ENCODE data around the gene APBA1.
"Not testable (repeated sequence)": the region's sequence is repeated elsewhere in the genome, so short reads cannot be mapped to it uniquely, and the experiment has no call there.

APBA1 gene

GRCh38 chr9:69454321-69454720, 217.8 kb downstream of the APBA1 start:
- DNase-seq (ENCODE audit: insufficient read length, low spot score) (no peak), FAIRE-seq (no peak)
- TF ChIP-seq TAF1 (IDR thresholded peaks at IDR 0.05; ENCODE audit: low read depth, low read length): no peak

GRCh38 chr9:69453746-69454145, 218.4 kb downstream of the APBA1 start:
- FAIRE-seq: no peak
- TF ChIP-seq POLR2AphosphoS5 (IDR thresholded peaks at IDR 0.05; ENCODE audit: low read depth, low read length) (no peak), PAX5 (IDR thresholded peaks at IDR 0.05; ENCODE audit: insufficient read depth, low read length, severe bottlenecking) (no peak)
- no peak for DNase-seq (ENCODE audit: insufficient read length, low spot score)

- no peak for FAIRE-seq
- TF ChIP-seq SPI1 (IDR thresholded peaks at IDR 0.05; ENCODE audit: low read depth, low read length) (no peak), POLR2AphosphoS5 (IDR thresholded peaks at IDR 0.05; ENCODE audit: low read depth, low read length) (no peak), PAX5 (IDR thresholded peaks at IDR 0.05; ENCODE audit: insufficient read depth, low read length, severe bottlenecking) (no peak), POLR2A (IDR thresholded peaks at IDR 0.05; ENCODE audit: low read depth, low read length) (no peak), TAF1 (IDR thresholded peaks at IDR 0.05; ENCODE audit: low read depth, low read length) (no peak), POU2F2 (IDR thresholded peaks at IDR 0.05; ENCODE audit: low read depth, low read length) (no peak)
Measured at GRCh38 chr9:69452110-69452782, 219.9 kb downstream of the APBA1 start.

GRCh38 chr9:69446496-69446895, 225.7 kb downstream of the APBA1 start:
- TF ChIP-seq POLR2AphosphoS5 (IDR thresholded peaks at IDR 0.05; ENCODE audit: low read depth, low read length): no peak
- no peak for TF ChIP-seq TAF1 (IDR thresholded peaks at IDR 0.05; ENCODE audit: low read depth, low read length)
- TF ChIP-seq POU2F2 (IDR thresholded peaks at IDR 0.05; ENCODE audit: low read depth, low read length): no peak
- no peak for TF ChIP-seq POLR2A (IDR thresholded peaks at IDR 0.05; ENCODE audit: low read depth, low read length)
- TF ChIP-seq PAX5 (IDR thresholded peaks at IDR 0.05; ENCODE audit: insufficient read depth, low read length, severe bottlenecking): no peak
- no peak for TF ChIP-seq SPI1 (IDR thresholded peaks at IDR 0.05; ENCODE audit: low read depth, low read length)
- DNase-seq (ENCODE audit: insufficient read length, low spot score): no peak
- FAIRE-seq: no peak

More at GRCh38 chr9:69452110-69452782, 219.9 kb downstream of the APBA1 start:
- no peak for DNase-seq (ENCODE audit: insufficient read length, low spot score)

GRCh38 chr9:69445251-69445650, 226.9 kb downstream of the APBA1 start:
- DNase-seq (ENCODE audit: insufficient read length, low spot score) (no peak), FAIRE-seq (no peak)
- TF ChIP-seq TAF1 (IDR thresholded peaks at IDR 0.05; ENCODE audit: low read depth, low read length) (no peak), POLR2A (IDR thresholded peaks at IDR 0.05; ENCODE audit: low read depth, low read length) (no peak), POLR2AphosphoS5 (IDR thresholded peaks at IDR 0.05; ENCODE audit: low read depth, low read length) (no peak), POU2F2 (IDR thresholded peaks at IDR 0.05; ENCODE audit: low read depth, low read length) (no peak), PAX5 (IDR thresholded peaks at IDR 0.05; ENCODE audit: insufficient read depth, low read length, severe bottlenecking) (no peak), SPI1 (IDR thresholded peaks at IDR 0.05; ENCODE audit: low read depth, low read length) (no peak)

- no peak for TF ChIP-seq POLR2AphosphoS5 (IDR thresholded peaks at IDR 0.05; ENCODE audit: low read depth, low read length)
- TF ChIP-seq POLR2A (IDR thresholded peaks at IDR 0.05; ENCODE audit: low read depth, low read length): no peak
- no peak for TF ChIP-seq POU2F2 (IDR thresholded peaks at IDR 0.05; ENCODE audit: low read depth, low read length)
- TF ChIP-seq TAF1 (IDR thresholded peaks at IDR 0.05; ENCODE audit: low read depth, low read length): no peak
- no peak for TF ChIP-seq SPI1 (IDR thresholded peaks at IDR 0.05; ENCODE audit: low read depth, low read length)
- no peak for TF ChIP-seq PAX5 (IDR thresholded peaks at IDR 0.05; ENCODE audit: insufficient read depth, low read length, severe bottlenecking)
- DNase-seq (ENCODE audit: insufficient read length, low spot score) (no peak), FAIRE-seq (no peak)
Measured at GRCh38 chr9:69444791-69445190, 227.4 kb downstream of the APBA1 start.

GRCh38 chr9:69444021-69444420, 228.2 kb downstream of the APBA1 start:
- no peak for FAIRE-seq
- no peak for TF ChIP-seq SPI1 (IDR thresholded peaks at IDR 0.05; ENCODE audit: low read depth, low read length)
- TF ChIP-seq POLR2AphosphoS5 (IDR thresholded peaks at IDR 0.05; ENCODE audit: low read depth, low read length): no peak
- no peak for TF ChIP-seq POU2F2 (IDR thresholded peaks at IDR 0.05; ENCODE audit: low read depth, low read length)
- DNase-seq (ENCODE audit: insufficient read length, low spot score): no peak

GRCh38 chr9:69443178-69443577, 229.0 kb downstream of the APBA1 start:
- no peak for DNase-seq (ENCODE audit: insufficient read length, low spot score)
- no peak for TF ChIP-seq POLR2A (IDR thresholded peaks at IDR 0.05; ENCODE audit: low read depth, low read length)
- no peak for TF ChIP-seq TAF1 (IDR thresholded peaks at IDR 0.05; ENCODE audit: low read depth, low read length)
- no peak for TF ChIP-seq SPI1 (IDR thresholded peaks at IDR 0.05; ENCODE audit: low read depth, low read length)
- no peak for TF ChIP-seq PAX5 (IDR thresholded peaks at IDR 0.05; ENCODE audit: insufficient read depth, low read length, severe bottlenecking)
- TF ChIP-seq POLR2AphosphoS5 (IDR thresholded peaks at IDR 0.05; ENCODE audit: low read depth, low read length): no peak
- no peak for TF ChIP-seq POU2F2 (IDR thresholded peaks at IDR 0.05; ENCODE audit: low read depth, low read length)
- FAIRE-seq: no peak

- DNase-seq (ENCODE audit: insufficient read length, low spot score) (no peak), FAIRE-seq (no peak)
- TF ChIP-seq POLR2A (IDR thresholded peaks at IDR 0.05; ENCODE audit: low read depth, low read length) (no peak), POLR2AphosphoS5 (IDR thresholded peaks at IDR 0.05; ENCODE audit: low read depth, low read length) (no peak), POU2F2 (IDR thresholded peaks at IDR 0.05; ENCODE audit: low read depth, low read length) (no peak), PAX5 (IDR thresholded peaks at IDR 0.05; ENCODE audit: insufficient read depth, low read length, severe bottlenecking) (no peak), TAF1 (IDR thresholded peaks at IDR 0.05; ENCODE audit: low read depth, low read length) (no peak), SPI1 (IDR thresholded peaks at IDR 0.05; ENCODE audit: low read depth, low read length) (no peak)
Measured at GRCh38 chr9:69442486-69442885, 229.7 kb downstream of the APBA1 start.

- FAIRE-seq: not testable (repeated sequence)
Measured at GRCh38 chr9:69440254-69440955, 231.8 kb downstream of the APBA1 start.

GRCh38 chr9:69439654-69440053, 232.5 kb downstream of the APBA1 start:
- FAIRE-seq: not testable (repeated sequence)

More at GRCh38 chr9:69440254-69440955, 231.8 kb downstream of the APBA1 start:
- not testable (repeated sequence) for DNase-seq (ENCODE audit: insufficient read length, low spot score)

More at GRCh38 chr9:69439654-69440053, 232.5 kb downstream of the APBA1 start:
- DNase-seq (ENCODE audit: insufficient read length, low spot score): not testable (repeated sequence)
